B cell (primary cell): ENCODE results near the gene DPH6.

Experiments used
- EZH2 ChIP-seq: IDR thresholded peaks from 2 replicates; pipeline ENCODE4 v1.6.1; 2012; ENCODE audit warnings: borderline replicate concordance, low read depth, mild to moderate bottlenecking, moderate library complexity, low read length; ENCODE audit not compliant: insufficient read depth, poor library complexity, severe bottlenecking
- TF ChIP-seq, protein P1 (sequence below): fragments of 200-600 bp; IDR thresholded peaks from one replicate; pipeline ENCODE4 v1.8.0; 2022; ENCODE audit warnings: antibody characterized with exemption, mild to moderate bottlenecking

DNA sequence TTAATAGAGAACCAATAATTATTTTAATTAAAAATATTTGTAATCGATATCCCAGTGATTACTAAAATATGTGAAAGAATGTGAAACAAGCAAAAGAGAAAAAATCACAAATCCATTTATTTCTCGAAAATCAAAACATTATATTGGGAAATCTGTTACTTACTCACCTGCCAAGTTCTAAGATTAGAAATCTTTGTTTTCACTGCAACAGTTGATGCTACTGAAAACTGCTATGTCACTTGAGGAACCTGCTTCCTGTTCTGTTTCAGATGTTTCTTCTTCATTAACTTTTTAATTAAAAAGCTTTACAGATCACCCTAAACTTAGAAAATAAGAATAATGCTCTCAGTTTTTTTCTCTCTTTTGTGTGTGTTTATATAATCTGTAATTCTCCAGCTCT lies 13.7 kb upstream of the DPH6 start:
- TF ChIP-seq, protein P1, sequence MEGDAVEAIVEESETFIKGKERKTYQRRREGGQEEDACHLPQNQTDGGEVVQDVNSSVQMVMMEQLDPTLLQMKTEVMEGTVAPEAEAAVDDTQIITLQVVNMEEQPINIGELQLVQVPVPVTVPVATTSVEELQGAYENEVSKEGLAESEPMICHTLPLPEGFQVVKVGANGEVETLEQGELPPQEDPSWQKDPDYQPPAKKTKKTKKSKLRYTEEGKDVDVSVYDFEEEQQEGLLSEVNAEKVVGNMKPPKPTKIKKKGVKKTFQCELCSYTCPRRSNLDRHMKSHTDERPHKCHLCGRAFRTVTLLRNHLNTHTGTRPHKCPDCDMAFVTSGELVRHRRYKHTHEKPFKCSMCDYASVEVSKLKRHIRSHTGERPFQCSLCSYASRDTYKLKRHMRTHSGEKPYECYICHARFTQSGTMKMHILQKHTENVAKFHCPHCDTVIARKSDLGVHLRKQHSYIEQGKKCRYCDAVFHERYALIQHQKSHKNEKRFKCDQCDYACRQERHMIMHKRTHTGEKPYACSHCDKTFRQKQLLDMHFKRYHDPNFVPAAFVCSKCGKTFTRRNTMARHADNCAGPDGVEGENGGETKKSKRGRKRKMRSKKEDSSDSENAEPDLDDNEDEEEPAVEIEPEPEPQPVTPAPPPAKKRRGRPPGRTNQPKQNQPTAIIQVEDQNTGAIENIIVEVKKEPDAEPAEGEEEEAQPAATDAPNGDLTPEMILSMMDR, result no peak
- no peak for TF ChIP-seq EZH2
